ENCODE measurements around the gene CMTM7.
"Not testable (repeated sequence)": the region's sequence is repeated elsewhere in the genome, so short reads cannot be mapped to it uniquely, and the experiment has no call there.

Gene CMTM7

GRCh38 chr3:32456429-32457130 is 64.9 kb downstream of the CMTM7 start:
- H3K27ac ChIP-seq (replicated peaks): no peak overlapping the region
- H3K4me3 ChIP-seq (replicated peaks; ENCODE audit: insufficient read depth, low read length): no peak overlapping the region
- H3K27me3 ChIP-seq (ENCODE audit: insufficient read depth, poor library complexity, severe bottlenecking): no peaks in the 10 kb centered on the region
- TF ChIP-seq REST (IDR thresholded peaks at IDR 0.05; ENCODE audit: insufficient replicate concordance, low read depth): no peak
- TF ChIP-seq SPI1 (IDR thresholded peaks at IDR 0.05; ENCODE audit: borderline replicate concordance, low read depth): no peak
- TF ChIP-seq POLR2AphosphoS5 (IDR thresholded peaks at IDR 0.05; ENCODE audit: low read depth): no peak
- TF ChIP-seq GABPA (IDR thresholded peaks at IDR 0.05; ENCODE audit: low read depth): no peak
- TF ChIP-seq CTCF (IDR thresholded peaks at IDR 0.05; ENCODE audit: insufficient read depth, low read length): no peak
- no peak for DNase-seq (ENCODE audit: low read depth in 1 of 2, low spot score in 1 of 2)

- Histone ChIP-seq H3K27ac (replicated peaks) (peak overlapping the region; percentile 82), H3K4me3 (replicated peaks; ENCODE audit: insufficient read depth, low read length) (no peak overlapping the region), H3K27me3 (ENCODE audit: insufficient read depth, poor library complexity, severe bottlenecking) (no peaks in the 10 kb centered on the region)
- TF ChIP-seq SPI1 (IDR thresholded peaks at IDR 0.05; ENCODE audit: borderline replicate concordance, low read depth) (peak; percentile 58; the same call in 1 of the 2 replicates), GABPA (IDR thresholded peaks at IDR 0.05; ENCODE audit: low read depth) (no peak)
- DNase-seq (ENCODE audit: low read depth in 1 of 2, low spot score in 1 of 2): peak in 1 of 2 experiments; percentile 62
These were observed 66.4 kb downstream of the CMTM7 start for GRCh38 chr3:32457971-32458471.

- no peak for DNase-seq (ENCODE audit: low read depth in 1 of 2, low spot score in 1 of 2)
- Histone ChIP-seq H3K27me3 (ENCODE audit: insufficient read depth, poor library complexity, severe bottlenecking) (no peaks in the 10 kb centered on the region), H3K27ac (replicated peaks) (no peak overlapping the region; the same call in 1 of the 2 replicates), H3K4me3 (replicated peaks; ENCODE audit: insufficient read depth, low read length) (no peak overlapping the region)
- TF ChIP-seq SPI1 (IDR thresholded peaks at IDR 0.05; ENCODE audit: borderline replicate concordance, low read depth) (no peak), POLR2AphosphoS5 (IDR thresholded peaks at IDR 0.05; ENCODE audit: low read depth) (no peak), REST (IDR thresholded peaks at IDR 0.05; ENCODE audit: insufficient replicate concordance, low read depth) (no peak), CTCF (IDR thresholded peaks at IDR 0.05; ENCODE audit: insufficient read depth, low read length) (no peak), GABPA (IDR thresholded peaks at IDR 0.05; ENCODE audit: low read depth) (no peak)
These were observed 67.8 kb downstream of the CMTM7 start for GRCh38 chr3:32459450-32459849.

- Histone ChIP-seq H3K27ac (replicated peaks) (peak overlapping the region; percentile 13; the same call in 1 of the 2 replicates), H3K27me3 (ENCODE audit: insufficient read depth, poor library complexity, severe bottlenecking) (no peaks in the 10 kb centered on the region), H3K4me3 (replicated peaks; ENCODE audit: insufficient read depth, low read length) (no peak overlapping the region)
- TF ChIP-seq SPI1 (IDR thresholded peaks at IDR 0.05; ENCODE audit: borderline replicate concordance, low read depth) (0 out of 2 replicates have a peak, but pooled peaks have one; percentile 14), POLR2AphosphoS5 (IDR thresholded peaks at IDR 0.05; ENCODE audit: low read depth) (no peak)
- DNase-seq (ENCODE audit: low read depth in 1 of 2, low spot score in 1 of 2): peak in 1 of 2 experiments; percentile 28
These were observed 68.5 kb downstream of the CMTM7 start for GRCh38 chr3:32460031-32460749.

- DNase-seq (ENCODE audit: low read depth in 1 of 2, low spot score in 1 of 2); H3K27ac ChIP-seq (replicated peaks); H3K27me3 ChIP-seq (ENCODE audit: insufficient read depth, poor library complexity, severe bottlenecking); H3K4me3 ChIP-seq (replicated peaks; ENCODE audit: insufficient read depth, low read length): not testable (repeated sequence)
These were observed 69.3 kb downstream of the CMTM7 start for GRCh38 chr3:32460817-32461496.

- not testable (repeated sequence) for DNase-seq (ENCODE audit: low read depth in 1 of 2, low spot score in 1 of 2); H3K4me3 ChIP-seq (replicated peaks; ENCODE audit: insufficient read depth, low read length); H3K27me3 ChIP-seq (ENCODE audit: insufficient read depth, poor library complexity, severe bottlenecking); H3K27ac ChIP-seq (replicated peaks)
These were observed 70.7 kb downstream of the CMTM7 start for GRCh38 chr3:32462191-32462986.

- not testable (repeated sequence) for H3K27ac ChIP-seq (replicated peaks); H3K4me3 ChIP-seq (replicated peaks; ENCODE audit: insufficient read depth, low read length); DNase-seq (ENCODE audit: low read depth in 1 of 2, low spot score in 1 of 2); H3K27me3 ChIP-seq (ENCODE audit: insufficient read depth, poor library complexity, severe bottlenecking)
These were observed 71.8 kb downstream of the CMTM7 start for GRCh38 chr3:32463415-32463814.
